SK-MEL-5 (cell line): Measurements from ENCODE around the gene SCYL2. TPM values are rescaled to one million over a fixed set of nuclear protein-coding genes. Genes with fewer than 3 reads are reported as not detected.
"Not testable (repeated sequence)": the region's sequence is repeated elsewhere in the genome, so short reads cannot be mapped to it uniquely, and the experiment has no call there.

ENCODE experiments used
- DNase-seq: peaks from one replicate; pipeline ENCODE4 v3.0.0-alpha.2; 2016; ENCODE audit warnings: low read depth, low spot score
- in situ Hi-C: cut with HindIII; loops from 2 replicates; pipeline ENCODE4 v1.10.0; 2016; ENCODE audit warnings: low sequenced_read_pairs, high pct_unique_total_duplicates, low pct_unique_long_range_greater_than_20kb
- total RNA-seq: library from RNA; depleted of rRNA; stranded (reverse); fragments of >200 nt; shearing (Covaris generic); gene quantifications from 2 replicates; pipeline ENCODE4 v1.2.3, GENCODE V29; 2014

Gene SCYL2
- total RNA-seq, 1 experiment from 2014 or later, result 42.1 TPM

GRCh38 chr12:100294366-100294765, 27.4 kb downstream of the SCYL2 start:
- in situ Hi-C loops, DNase-seq: not testable (repeated sequence)

- in situ Hi-C loops, result no loop called here
- DNase-seq, result no peak
These were observed 29.0 kb downstream of the SCYL2 start for GRCh38 chr12:100295764-100296555.

- in situ Hi-C loops, result no loop called here
- no peak for DNase-seq
These were observed 35.1 kb downstream of the SCYL2 start for GRCh38 chr12:100302081-100302480.

GRCh38 chr12:100303831-100304230, 36.9 kb downstream of the SCYL2 start:
- in situ Hi-C loops, result no loop called here
- no peak for DNase-seq

- in situ Hi-C loops, result not testable (repeated sequence)
These were observed 37.4 kb downstream of the SCYL2 start for GRCh38 chr12:100304334-100304733.

GRCh38 chr12:100308138-100308537, 41.2 kb downstream of the SCYL2 start:
- DNase-seq, in situ Hi-C loops: not testable (repeated sequence)

More at GRCh38 chr12:100304334-100304733, 37.4 kb downstream of the SCYL2 start:
- not testable (repeated sequence) for DNase-seq

GRCh38 chr12:100311317-100311716, 44.3 kb downstream of the SCYL2 start:
- in situ Hi-C loops, result no loop called here
- no peak for DNase-seq

- in situ Hi-C loops, result no loop called here
These were observed 50.4 kb downstream of the SCYL2 start for GRCh38 chr12:100317371-100317770.

GRCh38 chr12:100324498-100324897, 57.5 kb downstream of the SCYL2 start:
- DNase-seq, result no peak
- in situ Hi-C loops, result no loop called here

More at GRCh38 chr12:100317371-100317770, 50.4 kb downstream of the SCYL2 start:
- DNase-seq, result no peak

- in situ Hi-C loops, result no loop called here
- DNase-seq, result no peak
These were observed 59.2 kb downstream of the SCYL2 start for GRCh38 chr12:100326208-100326607.

GRCh38 chr12:100329800-100330199, 62.8 kb downstream of the SCYL2 start:
- in situ Hi-C loops, result no loop called here
- DNase-seq, result no peak

GRCh38 chr12:100331871-100332270, 64.9 kb downstream of the SCYL2 start:
- in situ Hi-C loops, result no loop called here

GRCh38 chr12:100332852-100333251, 65.9 kb downstream of the SCYL2 start:
- DNase-seq, result no peak
- in situ Hi-C loops, result no loop called here

More at GRCh38 chr12:100331871-100332270, 64.9 kb downstream of the SCYL2 start:
- DNase-seq, result no peak

GRCh38 chr12:100337299-100337698, 70.3 kb downstream of the SCYL2 start:
- no peak for DNase-seq
- in situ Hi-C loops, result no loop called here

GRCh38 chr12:100337727-100338126, 70.8 kb downstream of the SCYL2 start:
- in situ Hi-C loops, result no loop called here

GRCh38 chr12:100339071-100339470, 72.1 kb downstream of the SCYL2 start:
- no peak for DNase-seq
- in situ Hi-C loops, result no loop called here

More at GRCh38 chr12:100337727-100338126, 70.8 kb downstream of the SCYL2 start:
- DNase-seq, result no peak

GRCh38 chr12:100342897-100343296, 75.9 kb downstream of the SCYL2 start:
- in situ Hi-C loops, DNase-seq: not testable (repeated sequence)

- in situ Hi-C loops, DNase-seq: not testable (repeated sequence)
These were observed 77.4 kb downstream of the SCYL2 start for GRCh38 chr12:100344351-100344750.
